HG03460 (cell line): ENCODE measurements around the gene SEMA3E.

Experiments
- ATAC-seq: cut with Tn5 transposase; IDR thresholded peaks from one replicate; pipeline ENCODE4 v1.9.1; 2021; ENCODE audit not compliant: unreplicated experiment

Gene SEMA3E

DNA sequence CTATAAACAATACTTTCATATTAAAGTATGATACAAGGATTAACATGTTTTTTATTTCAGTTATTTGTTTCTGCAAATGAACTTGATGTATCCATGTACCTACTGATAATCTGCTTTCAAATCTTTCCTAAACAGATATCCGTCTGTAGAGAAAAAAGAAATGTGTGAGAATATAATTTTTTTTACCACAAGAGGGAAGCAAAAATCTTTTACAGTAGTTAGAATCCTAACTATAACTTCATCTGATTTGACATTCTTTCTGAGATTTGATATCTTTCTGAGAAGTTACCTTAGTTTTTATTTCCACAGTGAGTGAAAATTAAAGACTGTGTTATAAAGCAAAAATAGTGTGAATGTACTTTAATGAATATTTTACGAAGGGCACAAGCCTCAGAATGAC, 282.3 kb downstream of the SEMA3E start:
- ATAC-seq: no peak

DNA sequence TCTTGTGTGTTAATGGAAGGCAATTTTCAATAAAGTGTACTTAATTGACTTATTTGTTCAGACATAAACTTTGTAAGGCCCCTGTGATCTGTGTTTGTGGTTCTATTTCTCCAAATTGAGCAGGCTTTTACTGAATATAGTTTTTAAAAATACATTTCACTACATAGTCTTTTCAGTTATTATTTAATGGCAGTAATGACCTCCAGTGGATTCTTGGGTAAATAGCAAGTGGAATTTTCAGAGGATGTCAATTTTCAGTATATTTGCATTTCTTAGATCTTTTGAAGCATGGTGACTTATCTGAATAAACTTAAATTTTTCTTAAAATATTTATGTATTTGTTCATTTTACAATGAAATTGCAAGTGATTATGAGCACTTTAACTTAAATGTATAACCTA, 283.2 kb downstream of the SEMA3E start:
- ATAC-seq: no peak

DNA sequence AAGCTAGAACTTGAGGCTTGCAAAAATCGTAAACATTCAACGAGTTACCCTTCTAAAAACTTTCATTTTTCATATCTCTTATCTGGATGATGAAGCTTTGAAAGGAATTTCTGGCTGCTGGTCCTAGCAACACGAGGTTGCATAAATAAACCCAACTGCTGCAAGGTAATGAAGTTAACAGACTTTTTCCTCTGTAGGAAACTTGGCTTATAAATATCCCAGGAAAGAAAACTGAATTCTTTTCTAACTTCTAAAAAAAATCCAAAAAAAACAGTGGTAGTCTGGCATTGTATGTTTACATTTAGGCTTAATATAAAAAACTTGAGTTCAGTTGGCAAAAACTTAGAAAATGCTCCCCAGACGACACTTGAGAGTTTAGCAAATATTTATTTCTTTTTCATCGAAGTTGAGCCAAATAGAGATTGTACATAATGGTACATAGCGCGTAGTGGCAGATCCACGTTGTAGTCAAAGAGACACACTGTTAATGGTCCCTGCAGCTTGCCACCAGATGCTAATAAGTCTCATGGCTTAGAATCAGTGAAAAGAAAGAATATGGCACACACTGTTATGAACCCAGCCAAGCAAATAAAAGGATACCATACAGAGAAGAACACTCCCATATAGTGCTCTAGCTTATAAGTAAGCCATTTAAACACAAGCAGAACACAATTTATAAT, 285.9 kb downstream of the SEMA3E start:
- no peak for ATAC-seq

DNA sequence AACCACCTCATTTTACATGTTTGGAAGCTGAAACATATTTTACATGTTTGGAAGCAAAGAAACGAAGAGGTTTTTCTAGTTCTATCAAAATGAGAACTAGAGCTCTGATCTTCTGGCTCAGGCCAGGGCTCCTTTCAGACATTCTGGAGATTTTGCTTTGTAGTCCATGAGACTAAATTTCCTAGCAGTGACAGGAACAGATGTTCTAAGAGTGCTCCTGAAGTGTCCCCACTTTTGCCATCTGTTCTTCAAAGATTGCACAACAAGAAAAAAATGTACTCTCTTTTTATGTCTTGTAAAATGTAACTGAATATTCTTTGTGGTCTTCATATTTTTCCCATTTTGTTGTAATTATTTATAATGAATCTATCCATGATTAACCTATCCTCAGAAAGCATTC, 289.8 kb downstream of the SEMA3E start:
- ATAC-seq: no peak

DNA sequence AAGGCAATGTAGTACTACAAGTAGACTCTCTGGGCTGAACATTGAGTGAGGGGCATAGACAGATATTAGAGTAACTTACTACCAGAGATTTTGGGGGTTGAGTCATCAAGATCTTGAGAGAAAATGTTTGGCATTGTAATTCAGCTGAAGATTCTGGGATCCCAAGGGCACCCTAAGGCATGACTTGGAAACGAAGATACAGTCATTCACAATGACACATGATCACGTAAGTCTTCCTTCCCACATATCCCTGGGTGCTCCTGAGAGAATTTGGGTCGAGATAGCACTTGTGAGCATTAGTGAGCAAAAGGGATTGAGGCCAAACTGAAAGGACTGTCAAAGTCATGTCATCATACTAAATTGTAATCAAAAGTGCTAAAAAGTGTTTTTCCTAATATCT, 293.8 kb downstream of the SEMA3E start:
- ATAC-seq: no peak

DNA sequence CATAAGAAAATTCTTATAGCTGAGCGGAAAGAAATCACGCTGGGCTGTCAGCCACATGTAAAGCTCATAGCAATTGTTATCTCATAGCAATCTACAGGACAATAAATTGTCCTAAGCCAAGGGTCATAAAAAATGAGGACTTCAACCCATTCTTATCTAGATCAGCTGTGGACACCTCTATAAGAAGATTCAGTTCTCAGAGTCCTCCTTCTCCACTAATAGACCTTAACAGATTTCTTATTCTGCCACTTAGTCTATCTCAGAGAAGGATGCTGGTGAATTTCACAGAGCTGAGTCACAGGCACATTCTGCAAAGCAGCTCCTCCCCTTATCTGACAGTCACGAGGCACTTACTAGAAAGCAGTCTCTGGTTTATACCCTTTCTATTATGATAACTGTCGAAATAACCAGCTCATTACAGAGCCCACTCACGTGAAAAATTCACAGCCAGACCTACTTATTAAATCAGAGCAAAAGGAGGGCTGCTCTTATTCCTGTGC, 300.9 kb downstream of the SEMA3E start:
- ATAC-seq: no peak

DNA sequence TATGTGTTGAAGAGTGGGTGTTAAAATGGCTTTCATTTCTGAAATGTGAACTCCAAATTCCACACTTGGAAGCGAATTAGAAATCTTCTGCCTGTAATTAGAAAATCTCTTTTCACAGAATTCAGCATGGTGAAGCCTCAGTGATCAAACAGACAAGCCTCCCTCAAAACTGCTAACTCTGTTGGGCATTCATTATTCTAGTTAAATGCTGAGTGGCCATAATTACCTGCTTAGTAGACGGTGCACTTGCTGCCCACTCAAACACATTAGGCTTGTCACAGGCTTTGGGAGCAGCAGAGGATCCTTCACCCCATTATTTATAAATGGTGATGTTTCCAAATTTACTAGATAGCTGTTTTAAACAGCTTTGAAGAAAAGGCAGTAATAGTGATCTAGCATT, 309.0 kb downstream of the SEMA3E start:
- no peak for ATAC-seq

DNA sequence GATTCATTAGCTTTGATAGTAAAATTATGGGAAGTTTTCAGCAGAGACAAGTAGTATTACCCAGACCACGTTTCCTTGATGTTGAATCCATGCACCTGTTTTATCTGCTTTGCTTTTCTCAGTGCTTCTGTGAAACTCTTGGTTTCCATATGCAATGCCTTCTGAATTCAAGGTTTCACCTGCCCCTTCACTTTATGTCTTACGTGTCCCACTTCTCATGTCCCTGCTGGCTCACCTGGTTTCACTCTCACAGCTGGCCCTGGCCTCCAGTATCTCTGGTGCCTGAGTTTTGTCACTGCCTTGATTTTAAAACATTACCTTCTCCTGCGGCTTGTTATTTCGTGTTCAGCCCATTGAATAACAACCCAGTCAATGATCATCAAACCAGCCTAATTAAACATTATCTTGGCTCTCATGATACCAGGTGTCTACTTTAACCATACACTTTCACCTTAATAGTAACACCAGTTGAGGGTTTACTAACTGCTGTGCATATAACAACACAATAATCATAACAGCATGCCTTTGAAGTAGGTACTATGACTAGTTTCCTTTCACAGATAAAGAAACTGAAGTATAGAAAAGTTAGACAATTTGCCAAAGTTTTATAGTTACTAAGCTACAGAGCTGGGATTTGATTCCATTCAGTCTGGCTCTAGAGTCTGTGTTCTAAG, 310.5 kb downstream of the SEMA3E start:
- ATAC-seq: no peak

DNA sequence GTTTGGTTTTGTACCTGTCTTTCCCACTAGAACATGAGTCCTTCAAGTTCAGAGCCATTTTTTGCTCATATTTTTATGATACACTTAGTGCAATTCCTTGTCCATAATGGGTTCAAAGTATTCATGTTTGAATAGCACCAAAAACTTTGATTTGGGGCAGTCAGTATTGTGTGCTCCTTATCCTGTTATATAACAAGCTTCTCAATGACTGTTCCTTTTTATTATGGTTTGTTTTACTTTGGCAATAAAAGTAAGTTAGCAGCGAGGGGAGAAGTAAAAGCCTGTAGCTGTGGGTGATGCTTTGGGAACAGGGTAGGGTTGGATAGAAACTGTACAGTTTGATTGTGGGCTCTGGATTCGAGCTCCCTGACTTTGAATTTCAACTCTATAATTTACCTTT, 311.9 kb downstream of the SEMA3E start:
- no peak for ATAC-seq

DNA sequence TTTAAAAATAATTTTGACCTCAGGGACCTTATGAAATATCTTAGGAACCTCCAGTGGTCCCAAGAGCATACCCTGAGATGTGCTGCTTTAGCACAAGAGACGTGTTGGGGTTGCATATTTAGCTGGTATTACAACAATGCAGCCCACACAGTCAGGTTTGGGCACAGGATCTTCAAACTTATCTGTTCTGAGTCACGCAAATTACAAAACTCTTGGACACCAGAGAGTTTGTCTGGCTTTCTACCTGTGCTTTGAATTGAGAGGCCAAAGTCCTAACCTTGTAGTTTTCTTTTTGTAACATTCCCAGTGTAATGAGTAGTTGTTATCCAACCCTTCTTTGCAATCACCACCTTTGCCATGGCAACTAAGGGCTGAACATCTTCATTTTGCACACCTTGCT, 322.7 kb downstream of the SEMA3E start:
- ATAC-seq: no peak

DNA sequence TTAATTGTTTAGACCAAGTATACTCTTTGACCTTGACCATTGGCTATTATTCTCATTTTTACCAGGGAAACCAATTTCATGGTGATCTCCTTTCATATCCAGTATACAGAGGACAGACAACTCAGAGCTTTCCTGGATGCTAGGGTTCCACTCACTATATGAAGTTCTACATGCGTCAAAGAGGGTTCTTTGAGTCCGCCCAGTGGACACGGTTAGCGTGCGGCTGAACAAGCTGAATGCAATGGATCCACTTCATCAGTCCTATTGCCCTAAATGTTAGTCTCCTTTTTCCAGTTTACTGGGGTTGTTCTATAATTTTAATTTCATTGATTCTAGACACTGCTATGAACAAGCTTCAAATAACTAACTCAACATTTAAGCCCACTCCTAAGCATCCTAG, 323.9 kb downstream of the SEMA3E start:
- no peak for ATAC-seq

DNA sequence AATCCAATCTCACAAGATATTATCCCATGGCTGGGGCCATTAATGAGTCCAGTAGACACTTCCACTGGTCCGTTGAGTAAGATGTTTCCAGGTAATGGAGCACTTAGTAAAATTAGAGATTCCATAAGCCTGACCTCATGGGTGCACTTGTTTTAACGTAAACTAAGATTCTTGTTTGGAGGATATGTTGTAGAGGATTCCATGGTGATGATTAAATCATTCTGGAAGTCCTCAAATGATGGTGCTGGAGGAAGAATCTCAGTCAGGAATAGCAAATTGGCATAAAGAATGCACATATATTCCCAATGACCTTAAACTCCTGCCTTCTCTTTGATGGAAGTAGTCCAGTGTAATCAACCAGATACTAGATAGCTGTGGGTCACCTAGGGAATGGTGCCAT, 324.3 kb downstream of the SEMA3E start:
- no peak for ATAC-seq

DNA sequence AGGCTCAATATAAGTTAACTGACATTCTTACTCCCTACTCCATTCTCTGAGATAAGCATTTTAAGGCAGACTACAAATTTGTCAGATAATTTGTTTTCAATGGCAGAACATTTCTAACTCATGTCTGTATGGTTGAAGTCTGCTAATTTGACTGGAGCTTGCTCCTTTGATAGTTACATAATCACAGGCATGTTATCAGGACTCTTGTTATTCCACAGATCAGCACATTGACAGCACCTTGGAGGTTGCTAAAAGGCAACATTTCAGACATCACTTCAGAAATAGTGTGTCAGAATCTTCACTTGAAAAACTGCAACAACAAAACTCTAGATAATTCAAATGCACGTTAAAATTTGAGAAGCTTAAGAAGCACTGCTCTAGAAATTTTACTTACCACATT, 327.9 kb downstream of the SEMA3E start:
- no peak for ATAC-seq

DNA sequence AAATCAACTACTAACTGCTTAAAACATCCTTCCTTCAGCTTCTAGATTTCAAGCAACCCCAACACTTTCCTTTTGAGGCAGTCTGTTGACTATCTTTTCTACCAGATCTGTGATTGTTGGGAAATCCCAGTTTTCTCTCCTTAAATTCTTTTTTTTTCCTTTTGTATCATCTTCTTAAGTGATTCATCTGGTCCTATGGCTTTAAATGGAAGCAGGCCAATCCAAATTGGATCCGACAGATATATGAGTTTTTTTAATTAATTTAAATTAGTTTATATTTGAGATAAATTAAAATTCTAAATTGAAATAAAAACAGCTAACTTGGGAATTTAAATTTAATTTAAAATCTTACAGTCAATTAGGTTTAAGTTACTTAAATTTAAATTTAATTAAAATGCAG, 335.0 kb downstream of the SEMA3E start:
- ATAC-seq: no peak
